Epithelial cell of proximal tubule (primary cell): ENCODE results near the gene CAMTA1. TPM values are rescaled to one million over a fixed set of nuclear protein-coding genes. Genes with fewer than 3 reads are reported as not detected.

Source experiments
- DNase-seq: peaks from one replicate; pipeline ENCODE4 v3.0.0-alpha.2; 2011; ENCODE audit warnings: low read depth
- H3K4me3 ChIP-seq: 2 replicates; pipeline ENCODE4 v1.5.1; 2011; ENCODE audit warnings: low read depth, mild to moderate bottlenecking, low read length
- CTCF ChIP-seq: conservative IDR thresholded peaks from 2 replicates; pipeline ENCODE4 v1.5.1; 2012; ENCODE audit warnings: low read depth, mild to moderate bottlenecking, low read length
- total RNA-seq: library from RNA; depleted of rRNA; stranded (reverse); fragments of >200 nt; gene quantifications from 2 replicates; pipeline ENCODE4 v1.2.3, GENCODE V29; 2015

Gene CAMTA1
- total RNA-seq, 1 donor from 2014 or later: 79.2 TPM

- no peak overlapping the region for H3K4me3 ChIP-seq
- TF ChIP-seq CTCF: no peak
- no peak for DNase-seq
Measured at GRCh38 chr1:7432102-7432899, 647.0 kb downstream of the CAMTA1 start.

GRCh38 chr1:7432900-7433380 is 647.7 kb downstream of the CAMTA1 start:
- no peak for TF ChIP-seq CTCF
- no peak for DNase-seq
- no peak overlapping the region for H3K4me3 ChIP-seq

DNA sequence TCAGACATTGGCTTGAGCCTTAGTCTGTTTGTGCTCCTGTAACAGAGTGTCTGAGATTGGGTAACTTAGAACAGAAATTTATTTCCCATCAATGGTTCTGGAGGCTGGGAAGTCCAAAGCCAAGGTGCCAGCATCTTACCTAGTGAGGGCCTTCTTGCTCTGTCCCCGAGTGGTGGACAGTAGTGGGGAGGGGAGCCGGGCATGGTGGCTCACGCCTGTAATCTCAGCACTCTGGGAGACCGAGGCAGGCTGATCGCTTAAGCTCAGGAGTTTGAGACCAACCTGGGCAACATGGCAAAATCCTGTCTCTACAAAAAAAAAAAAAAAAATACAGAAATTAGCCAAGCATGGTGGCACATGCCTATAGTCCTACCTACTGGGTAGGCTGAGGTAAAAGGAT is 649.3 kb downstream of the CAMTA1 start:
- TF ChIP-seq CTCF: no peak
- no peak overlapping the region for H3K4me3 ChIP-seq
- no peak for DNase-seq

DNA sequence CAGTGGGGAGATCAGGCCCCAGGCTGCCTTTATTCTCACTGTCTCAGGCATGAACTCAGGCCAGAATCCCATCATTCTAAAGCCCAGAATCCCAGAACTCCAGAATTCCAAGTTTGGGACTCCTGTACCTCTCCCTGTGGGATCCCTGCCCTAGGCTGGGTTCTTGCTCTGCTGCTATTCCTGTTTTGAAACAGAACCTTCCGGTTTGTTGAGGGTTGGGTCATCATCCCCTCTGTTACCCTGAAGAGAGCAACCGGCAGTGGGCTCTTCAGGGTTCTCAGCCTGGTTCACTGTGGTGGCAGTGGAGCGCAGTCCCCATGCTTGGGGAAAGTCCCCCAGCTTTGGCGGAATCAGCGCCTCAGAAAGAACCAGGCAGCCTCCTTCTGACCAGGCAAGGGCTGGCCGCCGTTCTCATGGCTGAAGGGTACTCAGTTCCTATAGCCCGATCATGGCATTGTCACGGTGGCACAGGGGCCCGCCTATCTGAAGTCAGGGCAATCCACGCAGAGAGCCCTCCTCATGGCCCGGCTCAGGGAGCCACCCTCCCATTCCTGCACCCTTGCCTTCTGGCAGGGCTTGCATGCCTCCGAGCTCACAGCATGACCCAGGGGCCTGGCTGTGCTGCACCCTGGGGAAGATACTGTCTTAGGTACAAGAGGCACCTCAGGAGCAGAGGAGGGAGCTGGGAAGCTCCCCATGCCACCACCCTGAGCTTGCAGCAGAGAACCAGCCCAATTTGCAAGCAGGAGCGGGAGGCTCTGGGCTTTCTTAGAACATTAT is 650.2 kb downstream of the CAMTA1 start:
- TF ChIP-seq CTCF: no peak
- DNase-seq: no peak
- H3K4me3 ChIP-seq: no peak overlapping the region

DNA sequence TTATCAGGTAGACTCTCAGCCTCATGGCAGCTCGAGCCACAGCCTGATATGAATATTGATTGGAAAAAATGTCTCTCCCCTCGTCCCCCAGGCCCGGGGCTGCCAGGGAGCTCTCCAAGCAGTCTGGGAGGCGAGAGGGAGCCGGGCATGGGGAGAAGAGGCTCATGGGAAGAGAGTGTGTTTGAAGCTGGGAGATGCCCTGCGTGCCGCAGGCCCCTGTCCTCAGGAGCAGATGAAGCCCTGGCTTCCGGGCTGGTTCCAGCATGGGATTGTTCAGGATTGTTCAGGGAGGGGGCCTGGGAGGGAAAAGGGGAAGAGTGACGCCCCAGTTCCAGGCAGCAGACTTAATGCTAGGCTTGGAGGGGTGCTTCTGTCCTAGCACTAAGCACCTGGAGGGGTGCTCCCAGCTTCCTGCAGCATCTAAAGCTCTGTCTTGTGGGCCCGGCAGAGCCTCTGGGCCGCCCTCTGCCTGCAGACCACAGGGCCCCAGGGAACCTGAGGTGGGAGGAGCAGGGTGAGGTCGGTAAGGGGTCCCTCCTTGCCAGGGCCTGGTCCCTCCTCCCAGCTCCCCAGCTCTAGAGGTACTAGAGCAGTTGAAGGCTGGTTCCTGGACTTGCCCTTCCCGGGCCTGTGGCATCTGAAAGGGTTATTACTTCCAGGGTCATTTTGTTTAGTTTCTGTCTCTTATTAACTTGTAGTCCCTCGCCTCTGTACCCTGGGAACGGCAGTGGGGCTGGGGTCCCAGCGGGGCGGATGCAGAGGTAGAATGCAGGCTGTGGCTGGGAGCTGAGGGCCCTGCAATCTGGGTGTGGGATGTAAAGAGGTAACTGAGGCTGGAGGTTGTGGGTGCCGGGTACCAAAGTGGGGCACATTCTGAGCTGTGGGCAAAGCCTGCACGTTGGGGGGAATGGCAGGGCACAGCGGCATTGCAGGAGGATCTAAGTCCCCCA is 651.1 kb downstream of the CAMTA1 start:
- no peak overlapping the region for H3K4me3 ChIP-seq

More for the DNA sequence above, 651.1 kb downstream of the CAMTA1 start:
- TF ChIP-seq CTCF: no peak
- no peak for DNase-seq
